NCI-H748 (cell line): ENCODE data around the gene ARID1A.
A peak's percentile ranks its signal among the peaks of the same experiment; 100 is the strongest.
"Not testable (repeated sequence)": the region's sequence is repeated elsewhere in the genome, so short reads cannot be mapped to it uniquely, and the experiment has no call there.

Source experiments
- DNase-seq: peaks from one replicate; lab custom pipeline; 2025; ENCODE audit not compliant: unreplicated experiment; lab: John Stamatoyannopoulos, UW

The ARID1A gene

DNA sequence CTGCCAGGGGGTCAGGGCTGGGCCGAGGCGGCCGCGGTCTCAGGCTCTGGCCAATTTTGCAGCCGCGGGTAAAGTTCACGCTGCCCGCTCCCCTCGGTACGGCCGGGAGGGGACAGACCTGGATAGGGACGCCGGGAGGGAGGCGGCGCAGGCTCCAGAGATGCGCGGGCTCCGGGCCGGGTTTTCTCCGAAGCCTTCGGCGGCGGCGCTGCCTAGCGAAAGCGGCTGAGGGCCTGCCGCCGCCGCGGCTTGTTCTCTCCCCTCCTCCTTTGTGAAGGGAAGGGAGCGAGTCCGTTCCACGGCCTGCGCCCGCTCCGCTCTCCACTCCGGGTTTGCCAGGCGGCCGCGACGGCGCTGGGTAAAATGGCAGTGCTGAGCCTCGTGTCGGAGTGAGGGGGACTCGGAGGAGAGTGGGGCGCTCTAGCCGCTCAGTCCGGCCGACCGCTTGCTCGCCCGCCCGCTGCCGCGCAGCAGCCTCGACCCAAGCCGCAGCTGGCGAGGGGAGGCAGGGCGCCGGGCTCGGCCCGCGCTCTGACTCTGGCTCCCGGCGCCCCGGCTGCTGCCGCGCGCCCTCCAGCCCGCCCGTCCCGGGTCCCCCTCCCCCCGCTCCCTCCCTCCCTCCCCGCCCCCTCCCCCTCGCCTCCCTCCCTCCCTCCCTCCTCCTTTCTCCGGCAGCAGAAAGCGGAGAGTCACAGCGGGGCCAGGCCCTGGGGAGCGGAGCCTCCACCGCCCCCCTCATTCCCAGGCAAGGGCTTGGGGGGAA lies at the start of gene ARID1A:
TSS of gene ARID1A (plus strand) at position 660 of the 763 bp plus-strand sequence. CDS start 389 bp downstream, outside the sequence.
- peak; percentile 70 for DNase-seq

DNA sequence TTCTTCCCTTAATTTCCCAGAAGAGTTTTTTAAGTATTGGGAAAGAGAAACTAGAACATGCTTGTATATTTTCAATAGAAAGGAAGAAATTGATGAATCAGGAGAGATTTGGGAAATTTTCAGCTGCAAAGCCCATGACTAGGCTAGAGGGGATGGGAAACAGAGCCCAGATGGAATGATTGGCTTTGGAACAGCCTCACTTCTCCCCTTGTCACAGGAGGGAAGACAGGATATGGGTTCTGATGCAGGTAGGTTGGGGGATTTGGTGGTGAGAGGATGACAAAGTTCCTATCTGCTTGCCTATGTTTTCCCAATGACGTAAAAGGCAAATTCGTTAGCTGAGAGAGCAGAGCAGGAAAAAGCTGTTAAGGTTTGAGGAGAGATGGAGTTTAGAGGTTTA lies 31.0 kb upstream of the ARID1A start:
- DNase-seq = no peak

DNA sequence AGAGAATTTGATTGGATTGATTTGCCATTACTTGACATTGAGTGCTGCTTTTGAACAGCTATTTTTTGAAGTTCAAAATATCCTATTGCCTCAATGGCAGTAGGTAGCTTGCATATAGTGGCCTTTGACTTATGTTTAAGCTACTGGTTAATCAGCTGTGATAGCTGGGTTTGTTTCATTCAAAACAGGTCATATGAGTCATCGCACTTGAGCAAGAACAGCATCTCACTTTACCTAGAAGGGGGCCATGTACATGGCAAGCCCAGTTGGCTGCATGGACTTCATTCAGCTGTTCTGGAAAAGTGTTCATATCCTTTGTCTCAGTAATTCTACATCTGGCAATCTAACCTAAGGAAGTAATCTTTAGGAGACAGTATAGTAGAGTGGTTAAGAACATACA lies 29.0 kb upstream of the ARID1A start:
- no peak for DNase-seq

DNA sequence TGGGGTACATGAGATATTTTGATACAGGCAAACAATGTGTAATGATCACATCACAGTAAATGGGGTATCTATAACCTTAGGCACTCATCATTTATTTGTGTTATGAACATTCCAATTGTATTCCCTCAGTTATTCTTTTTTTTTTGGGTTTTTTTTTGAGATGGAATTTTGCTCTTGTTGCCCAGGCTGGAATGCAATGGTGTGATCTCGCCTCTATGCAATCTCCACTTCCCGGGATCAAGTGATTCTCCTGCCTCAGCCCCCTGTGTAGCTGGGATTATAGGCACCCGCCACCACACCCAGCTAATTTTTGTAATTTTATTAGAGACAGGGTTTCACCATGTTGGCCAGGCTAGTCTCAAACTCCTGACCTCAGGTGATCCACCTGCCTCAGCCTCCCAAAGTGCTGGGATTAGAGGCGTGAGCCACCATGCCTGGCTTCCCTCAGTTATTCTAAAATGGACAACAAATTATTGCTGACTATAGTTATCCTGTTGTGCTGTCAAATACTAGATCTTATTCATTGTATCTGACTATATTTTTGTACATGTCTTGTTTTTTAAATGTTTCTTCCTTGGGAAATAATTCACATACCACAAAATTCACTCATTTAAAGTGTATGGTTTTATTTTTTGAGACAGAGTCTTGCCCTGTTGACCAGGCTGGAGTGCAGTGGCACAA lies 27.6 kb upstream of the ARID1A start:
- DNase-seq = not testable (repeated sequence)

DNA sequence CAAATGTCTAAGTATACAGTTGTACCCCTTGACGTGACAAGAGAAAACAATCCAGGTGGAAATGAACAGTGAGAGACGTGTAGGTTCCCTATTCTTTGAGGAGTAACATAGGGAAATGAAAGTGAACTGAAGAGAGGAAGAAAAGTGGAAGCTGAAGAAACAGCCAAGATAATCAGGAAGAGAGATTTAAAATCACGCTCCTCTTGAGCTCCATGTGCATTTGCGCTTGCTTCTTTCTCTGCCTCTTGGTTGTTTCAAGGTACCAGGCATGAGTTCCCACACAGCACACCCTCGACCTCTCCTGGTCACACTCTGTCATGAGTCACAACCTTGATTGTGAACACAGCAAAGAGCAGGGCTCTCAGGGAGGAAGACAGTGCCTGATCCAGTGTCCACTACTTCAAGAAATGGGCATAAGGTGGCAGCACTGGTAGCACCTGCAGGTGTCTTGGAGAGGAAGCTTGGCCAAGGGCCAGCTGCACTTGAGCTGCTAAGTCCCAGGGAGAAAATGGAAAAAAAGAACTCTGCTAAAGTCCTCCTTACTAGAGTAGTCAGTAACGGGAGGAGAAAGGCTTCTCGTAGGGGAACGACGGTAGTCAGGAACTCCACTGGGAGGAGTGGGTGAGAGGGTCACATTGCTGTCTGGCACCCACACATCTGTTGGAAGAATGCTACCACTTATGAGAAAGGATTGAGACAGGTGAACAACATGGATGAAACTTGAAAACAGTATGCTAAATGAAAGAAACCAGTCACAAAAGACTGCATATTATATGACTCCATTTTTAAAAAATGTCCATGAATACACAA lies 18.3 kb upstream of the ARID1A start:
- DNase-seq = peak; percentile 67

DNA sequence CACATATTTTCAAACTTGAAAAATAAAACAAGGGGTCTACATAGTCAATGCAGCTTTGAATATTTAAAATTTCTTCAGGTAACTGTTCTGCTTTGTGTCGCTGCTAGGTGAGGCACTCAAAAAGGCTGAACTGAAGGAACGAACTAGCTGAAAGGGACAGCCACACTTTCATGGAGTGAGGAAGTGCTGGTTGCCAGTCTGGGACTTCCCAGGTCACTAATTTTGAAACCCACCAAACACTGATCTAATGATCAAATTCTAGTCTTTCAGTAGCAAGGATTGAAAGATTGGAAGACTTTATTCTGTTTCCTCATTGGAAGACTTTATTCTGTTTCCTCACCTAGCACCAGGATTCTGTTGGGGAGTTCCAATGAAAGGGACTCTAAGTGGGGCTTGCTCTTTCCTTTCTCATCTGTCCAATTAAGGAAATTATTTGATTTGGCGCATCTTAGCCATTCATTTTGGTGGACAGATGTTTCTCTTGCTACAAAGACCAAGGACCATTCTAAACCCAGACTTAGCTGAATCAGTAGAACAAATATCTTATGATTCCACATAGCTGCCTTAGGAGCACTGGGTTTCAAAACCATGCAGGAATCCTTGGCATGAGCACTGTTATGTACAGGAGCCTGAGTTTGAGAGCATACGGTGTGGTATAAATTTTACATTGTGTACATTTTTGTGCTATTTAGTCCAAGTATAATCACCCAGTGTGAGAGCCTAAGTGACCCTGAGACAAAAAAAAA lies 10.9 kb upstream of the ARID1A start:
- no peak for DNase-seq

DNA sequence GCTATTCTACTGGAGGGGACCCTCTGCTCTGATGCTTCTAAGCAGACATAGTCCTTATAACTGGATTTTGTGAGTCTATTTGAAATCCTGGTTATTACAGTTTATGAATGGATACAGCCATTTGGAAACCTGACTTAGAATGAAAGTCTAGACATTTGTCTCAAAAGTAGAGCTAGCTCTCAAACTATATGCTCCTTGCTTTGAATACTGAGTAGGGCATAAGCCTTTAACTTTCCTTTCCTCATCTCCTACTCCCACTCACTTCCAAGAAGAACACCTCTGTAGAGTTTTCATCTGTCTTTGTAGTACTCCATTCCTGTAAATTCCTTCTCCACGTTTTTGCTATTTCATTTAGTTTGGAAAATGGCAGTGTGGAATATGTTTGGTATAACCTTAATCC lies 9.0 kb upstream of the ARID1A start:
- no peak for DNase-seq

DNA sequence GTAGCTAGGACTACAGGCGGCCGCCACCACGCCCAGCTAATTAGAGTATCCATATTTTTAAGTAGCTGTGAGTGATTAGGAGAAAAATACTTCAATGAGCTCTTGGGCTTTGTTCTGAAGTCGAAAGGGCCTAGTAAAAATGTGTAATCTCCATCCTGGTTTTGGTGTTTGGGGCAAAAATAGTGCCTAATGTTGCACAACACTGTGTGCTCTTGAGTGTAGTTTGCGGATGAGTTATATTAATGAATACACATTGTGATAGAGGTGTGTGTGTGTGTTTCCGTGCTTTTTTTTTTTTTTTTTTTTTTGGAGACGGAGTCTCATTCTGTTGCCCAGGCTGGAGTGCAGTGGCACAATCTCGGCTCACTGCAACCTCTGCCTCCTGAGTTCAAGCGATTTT lies 6.3 kb upstream of the ARID1A start:
- no peak for DNase-seq

DNA sequence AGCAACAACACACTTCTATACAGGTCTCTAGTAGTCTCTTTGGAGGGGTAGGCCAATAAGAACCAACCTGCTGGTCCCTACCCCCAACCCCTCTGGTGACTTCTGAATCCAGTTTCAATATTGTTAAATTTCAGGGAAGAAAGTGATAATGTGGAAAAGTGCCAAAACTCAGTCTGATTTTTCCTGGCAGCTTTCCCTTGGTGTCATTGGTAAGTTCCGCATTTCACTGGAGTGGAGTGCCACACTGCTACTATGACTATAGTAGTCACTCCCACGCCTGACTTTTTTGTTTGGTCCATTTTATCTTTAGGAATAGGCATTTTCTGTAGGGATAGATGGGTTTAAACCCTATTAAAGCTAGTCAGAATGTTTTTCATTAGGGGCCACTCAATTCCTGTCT lies 5.7 kb upstream of the ARID1A start:
- no peak for DNase-seq

DNA sequence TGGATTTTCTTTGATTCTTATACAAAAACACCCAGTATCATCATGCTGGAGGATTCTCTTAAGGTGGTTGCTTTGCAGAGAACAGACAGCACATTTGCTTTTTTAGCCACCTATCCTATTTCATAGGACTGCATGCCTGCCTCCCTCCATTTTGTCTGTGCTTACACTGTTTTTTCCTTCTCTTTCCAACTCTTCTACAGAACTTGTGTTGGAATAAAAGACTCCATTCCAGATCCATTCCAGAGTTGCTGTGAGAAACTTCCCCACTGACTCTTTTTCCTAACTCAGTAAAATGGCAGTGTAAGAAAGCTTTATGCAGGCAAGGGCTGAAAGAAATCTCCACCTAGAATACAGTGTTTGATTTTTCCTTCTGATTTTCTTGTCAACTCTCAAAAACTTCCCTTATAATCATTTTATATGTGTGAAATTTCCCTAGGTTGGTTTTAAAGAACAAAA lies 5.2 kb upstream of the ARID1A start:
- no peak for DNase-seq

DNA sequence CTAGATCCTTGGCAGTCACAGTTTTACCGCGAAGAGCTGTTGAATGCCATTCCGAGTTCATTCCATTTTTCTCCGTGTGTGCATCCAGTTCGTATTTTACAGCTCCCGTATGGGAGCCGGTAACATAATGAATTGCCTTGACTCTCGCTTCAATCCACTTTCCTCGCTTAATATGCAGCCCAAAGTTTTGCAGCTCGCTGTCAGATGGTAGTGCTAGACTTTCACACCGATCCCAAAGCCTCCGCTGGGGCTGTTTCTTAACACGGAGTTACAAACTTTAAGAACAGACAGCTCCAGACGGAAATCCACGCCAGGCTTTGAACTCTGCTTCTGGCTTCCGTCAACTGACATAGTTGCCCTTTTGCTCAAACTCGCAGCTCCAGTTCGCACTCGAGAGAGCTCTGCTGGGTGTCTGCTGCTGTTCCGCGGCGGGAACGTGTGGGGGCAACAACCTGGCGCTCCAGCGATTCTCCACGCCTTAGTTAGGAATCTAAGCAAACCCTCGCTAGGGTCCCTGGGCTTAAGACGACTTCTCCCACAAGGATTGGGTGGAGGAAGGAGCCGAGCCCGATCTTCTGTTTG lies 3.5 kb upstream of the ARID1A start:
- DNase-seq = peak; percentile 46

DNA sequence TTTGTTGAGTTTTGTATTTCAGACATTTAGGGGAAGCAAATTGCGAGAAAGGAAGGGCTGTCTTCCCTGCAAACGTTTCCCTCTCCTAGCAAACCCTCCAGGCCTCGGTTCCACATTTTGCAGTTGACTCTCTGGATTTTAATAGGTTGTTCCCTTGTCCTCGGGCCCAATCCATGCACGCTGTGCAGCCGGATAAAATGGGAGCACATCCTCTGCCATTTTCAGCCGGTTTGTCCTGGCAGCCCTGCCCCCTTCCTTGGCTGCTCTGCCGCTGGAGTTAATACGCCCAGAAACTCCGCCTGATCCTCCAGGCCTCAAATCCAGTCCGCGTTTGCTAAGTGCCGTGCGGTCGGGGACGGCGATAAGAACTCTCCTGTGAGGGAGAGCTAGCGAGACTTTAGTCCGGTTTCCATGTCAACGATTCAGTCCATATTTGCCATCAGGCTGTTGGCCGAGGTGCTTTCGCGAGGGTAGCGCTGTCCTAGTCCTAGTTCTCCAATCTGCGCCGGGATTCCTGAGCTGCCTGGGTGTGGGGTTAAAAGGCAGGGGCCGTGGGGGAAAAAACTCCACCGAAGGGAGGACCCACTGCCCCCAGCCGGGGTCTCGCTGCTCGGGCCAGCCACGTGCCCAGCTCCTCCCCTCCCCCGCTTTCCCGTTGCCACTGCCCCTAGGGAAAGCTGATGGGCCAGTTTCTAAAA lies 2.9 kb upstream of the ARID1A start:
- peak; percentile 76 for DNase-seq

DNA sequence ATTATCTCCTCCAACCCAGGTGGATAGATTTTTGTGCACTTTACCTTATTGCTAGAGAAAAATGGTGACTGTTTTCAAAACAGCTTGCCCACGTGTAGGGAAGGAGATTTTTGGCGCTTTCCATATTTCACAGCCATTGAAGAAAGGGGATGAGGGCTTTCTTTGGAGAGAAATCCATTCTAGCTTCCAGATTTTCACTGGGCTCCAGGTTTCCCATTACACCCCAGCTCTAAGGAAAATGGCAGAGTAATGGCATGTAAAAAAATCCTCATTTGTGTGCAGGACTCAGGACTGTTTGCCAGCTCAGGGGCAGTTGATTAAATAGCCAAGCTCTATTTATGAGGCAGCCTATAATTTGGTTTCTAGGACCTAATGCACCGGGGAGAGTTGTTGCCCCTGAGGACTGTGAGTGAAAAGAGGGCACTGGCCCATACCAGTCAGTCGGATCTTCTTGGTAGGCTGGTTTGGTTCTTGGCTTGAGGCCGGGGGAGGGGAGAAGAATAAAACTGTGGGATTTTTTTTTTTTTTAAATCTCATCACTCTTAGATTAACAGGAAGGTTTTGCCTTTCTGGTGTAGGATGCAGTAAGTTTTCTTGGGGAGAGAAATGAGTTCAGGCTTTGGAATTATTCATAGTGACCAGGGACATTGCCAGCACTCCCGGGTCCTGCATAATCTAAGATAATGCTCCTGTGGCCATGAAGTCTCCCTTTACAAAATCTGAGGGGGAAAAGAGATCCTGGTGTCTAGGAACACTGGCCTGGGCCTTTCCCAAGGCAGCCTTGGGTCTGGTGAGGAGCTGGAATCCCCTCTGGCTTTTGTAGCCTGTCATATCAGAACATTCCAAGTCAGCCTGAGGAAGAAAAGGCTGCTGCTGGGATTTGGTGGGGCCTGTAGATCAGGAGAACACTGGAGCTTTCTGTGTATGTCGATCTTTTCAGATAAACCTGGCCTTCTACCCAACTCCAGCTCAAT lies 1.9 kb upstream of the ARID1A start:
- no peak for DNase-seq

DNA sequence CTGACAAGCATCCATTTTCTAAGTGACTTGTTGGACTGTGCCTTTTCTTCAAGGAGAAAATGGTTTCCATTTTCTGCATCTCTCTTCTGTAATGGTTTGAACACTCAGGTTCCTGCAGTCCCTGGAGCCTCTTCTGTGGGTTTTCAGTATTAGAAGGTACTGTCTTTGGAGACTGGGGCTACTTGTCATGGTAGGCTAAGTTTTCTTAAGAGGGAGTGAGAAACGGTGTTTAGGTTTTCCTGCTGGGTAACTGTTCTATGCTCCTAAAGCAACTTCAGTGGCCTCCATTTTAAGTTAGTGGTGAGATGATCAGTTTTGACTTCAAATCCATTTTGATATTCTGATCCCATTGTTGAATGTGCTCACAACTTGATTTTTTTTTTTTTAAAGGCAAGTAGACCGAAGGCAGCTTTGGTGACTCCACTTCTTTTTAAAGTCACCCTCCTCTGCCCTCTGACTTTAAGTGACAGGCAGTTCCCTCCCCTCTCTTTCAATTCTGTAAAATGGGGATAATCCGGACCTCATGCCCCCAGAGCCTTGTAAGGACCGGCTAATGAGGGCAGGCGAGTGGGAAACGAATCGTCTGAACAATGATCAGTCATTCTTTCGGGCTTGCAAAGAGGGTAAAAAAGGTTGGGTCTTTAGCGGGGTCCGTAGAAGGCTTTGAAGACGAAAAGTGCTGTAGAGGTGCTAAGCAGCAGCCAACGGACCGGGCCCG lies 1.0 kb upstream of the ARID1A start:
- no peak for DNase-seq

DNA sequence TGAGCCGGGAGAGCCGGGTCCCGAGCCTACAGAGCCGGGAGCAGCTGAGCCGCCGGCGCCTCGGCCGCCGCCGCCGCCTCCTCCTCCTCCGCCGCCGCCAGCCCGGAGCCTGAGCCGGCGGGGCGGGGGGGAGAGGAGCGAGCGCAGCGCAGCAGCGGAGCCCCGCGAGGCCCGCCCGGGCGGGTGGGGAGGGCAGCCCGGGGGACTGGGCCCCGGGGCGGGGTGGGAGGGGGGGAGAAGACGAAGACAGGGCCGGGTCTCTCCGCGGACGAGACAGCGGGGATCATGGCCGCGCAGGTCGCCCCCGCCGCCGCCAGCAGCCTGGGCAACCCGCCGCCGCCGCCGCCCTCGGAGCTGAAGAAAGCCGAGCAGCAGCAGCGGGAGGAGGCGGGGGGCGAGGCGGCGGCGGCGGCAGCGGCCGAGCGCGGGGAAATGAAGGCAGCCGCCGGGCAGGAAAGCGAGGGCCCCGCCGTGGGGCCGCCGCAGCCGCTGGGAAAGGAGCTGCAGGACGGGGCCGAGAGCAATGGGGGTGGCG lies 371 bp downstream of the ARID1A start:
- no peak for DNase-seq

DNA sequence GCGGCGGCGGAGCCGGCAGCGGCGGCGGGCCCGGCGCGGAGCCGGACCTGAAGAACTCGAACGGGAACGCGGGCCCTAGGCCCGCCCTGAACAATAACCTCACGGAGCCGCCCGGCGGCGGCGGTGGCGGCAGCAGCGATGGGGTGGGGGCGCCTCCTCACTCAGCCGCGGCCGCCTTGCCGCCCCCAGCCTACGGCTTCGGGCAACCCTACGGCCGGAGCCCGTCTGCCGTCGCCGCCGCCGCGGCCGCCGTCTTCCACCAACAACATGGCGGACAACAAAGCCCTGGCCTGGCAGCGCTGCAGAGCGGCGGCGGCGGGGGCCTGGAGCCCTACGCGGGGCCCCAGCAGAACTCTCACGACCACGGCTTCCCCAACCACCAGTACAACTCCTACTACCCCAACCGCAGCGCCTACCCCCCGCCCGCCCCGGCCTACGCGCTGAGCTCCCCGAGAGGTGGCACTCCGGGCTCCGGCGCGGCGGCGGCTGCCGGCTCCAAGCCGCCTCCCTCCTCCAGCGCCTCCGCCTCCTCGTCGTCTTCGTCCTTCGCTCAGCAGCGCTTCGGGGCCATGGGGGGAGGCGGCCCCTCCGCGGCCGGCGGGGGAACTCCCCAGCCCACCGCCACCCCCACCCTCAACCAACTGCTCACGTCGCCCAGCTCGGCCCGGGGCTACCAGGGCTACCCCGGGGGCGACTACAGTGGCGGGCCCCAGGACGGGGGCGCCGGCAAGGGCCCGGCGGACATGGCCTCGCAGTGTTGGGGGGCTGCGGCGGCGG lies 1.0 kb downstream of the ARID1A start:
- DNase-seq = peak; percentile 37

DNA sequence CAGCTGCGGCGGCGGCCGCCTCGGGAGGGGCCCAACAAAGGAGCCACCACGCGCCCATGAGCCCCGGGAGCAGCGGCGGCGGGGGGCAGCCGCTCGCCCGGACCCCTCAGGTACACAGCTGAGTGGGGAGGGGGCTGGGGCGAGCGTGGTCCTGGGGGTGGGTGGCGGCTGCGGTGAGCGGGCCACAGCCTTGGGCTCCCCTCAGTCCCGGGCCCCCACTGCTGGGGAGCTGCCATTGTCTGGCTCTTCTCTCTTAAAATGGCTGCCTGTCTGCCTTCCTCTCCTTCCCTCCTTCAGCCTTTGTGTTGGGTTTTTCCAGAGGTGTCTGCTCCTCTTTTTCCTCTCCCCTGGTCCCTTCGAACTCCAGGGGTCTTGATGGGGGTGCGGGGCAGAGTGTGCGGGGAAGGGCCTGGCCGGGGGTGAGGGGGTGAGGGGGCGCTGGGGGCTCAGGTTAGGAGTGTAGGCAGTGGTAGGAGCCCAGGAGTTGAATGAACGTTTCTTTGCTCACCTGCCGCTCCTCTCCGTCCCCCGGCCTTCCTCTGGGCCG lies 1.7 kb downstream of the ARID1A start:
- peak; percentile 20 for DNase-seq
